Glutamatergic neuron (in vitro differentiated cells): ENCODE data around the gene SLC38A10. TPM values are rescaled to one million over a fixed set of nuclear protein-coding genes. Genes with fewer than 3 reads are reported as not detected.
A peak's percentile ranks its signal among the peaks of the same experiment; 100 is the strongest.

Source experiments
- DNase-seq: peaks from one replicate; pipeline ENCODE4 v3.0.0; 2022
- H3K27ac Mint-ChIP-seq: one replicate; pipeline ENCODE4 v1.8.0; 2020; ENCODE audit warnings: mild to moderate bottlenecking, mixed read lengths, inconsistent platforms; ENCODE audit not compliant: unreplicated experiment
- H3K27me3 Mint-ChIP-seq: one replicate; pipeline ENCODE4 v1.8.0; 2020; ENCODE audit warnings: mild to moderate bottlenecking, moderate library complexity, mixed read lengths, inconsistent platforms; ENCODE audit not compliant: unreplicated experiment
- H3K36me3 Mint-ChIP-seq: one replicate; pipeline ENCODE4 v1.8.0; 2020; ENCODE audit warnings: mild to moderate bottlenecking, mixed read lengths, inconsistent platforms; ENCODE audit not compliant: unreplicated experiment
- H3K4me1 Mint-ChIP-seq: one replicate; pipeline ENCODE4 v1.8.0; 2020; ENCODE audit warnings: mild to moderate bottlenecking, low read depth, mixed read lengths, inconsistent platforms; ENCODE audit not compliant: unreplicated experiment
- H3K4me3 Mint-ChIP-seq: one replicate; pipeline ENCODE4 v1.8.0; 2020; ENCODE audit warnings: mild to moderate bottlenecking, mixed read lengths, inconsistent platforms; ENCODE audit not compliant: unreplicated experiment
- H3K9me3 Mint-ChIP-seq: one replicate; pipeline ENCODE4 v1.8.0; 2020; ENCODE audit warnings: mild to moderate bottlenecking, moderate library complexity, mixed read lengths, inconsistent platforms; ENCODE audit not compliant: unreplicated experiment
- CTCF ChIP-seq: fragments of 200-600 bp; sonication (generic); IDR thresholded peaks from one replicate; pipeline ENCODE4 v1.5.0; 2021; ENCODE audit not compliant: partially characterized antibody, unreplicated experiment
- total RNA-seq: library from RNA; stranded (reverse); fragmentation: NEBNext Ultra II Directional; extraction: Animal tissue kit (Norgen Biotek cat#: 25700); gene quantifications from one replicate; pipeline ENCODE4 v1.2.1, GENCODE V29; 2021; ENCODE audit not compliant: unreplicated experiment

Gene SLC38A10
- total RNA-seq, 1 donor from 2014 or later: 92.4 TPM

DNA sequence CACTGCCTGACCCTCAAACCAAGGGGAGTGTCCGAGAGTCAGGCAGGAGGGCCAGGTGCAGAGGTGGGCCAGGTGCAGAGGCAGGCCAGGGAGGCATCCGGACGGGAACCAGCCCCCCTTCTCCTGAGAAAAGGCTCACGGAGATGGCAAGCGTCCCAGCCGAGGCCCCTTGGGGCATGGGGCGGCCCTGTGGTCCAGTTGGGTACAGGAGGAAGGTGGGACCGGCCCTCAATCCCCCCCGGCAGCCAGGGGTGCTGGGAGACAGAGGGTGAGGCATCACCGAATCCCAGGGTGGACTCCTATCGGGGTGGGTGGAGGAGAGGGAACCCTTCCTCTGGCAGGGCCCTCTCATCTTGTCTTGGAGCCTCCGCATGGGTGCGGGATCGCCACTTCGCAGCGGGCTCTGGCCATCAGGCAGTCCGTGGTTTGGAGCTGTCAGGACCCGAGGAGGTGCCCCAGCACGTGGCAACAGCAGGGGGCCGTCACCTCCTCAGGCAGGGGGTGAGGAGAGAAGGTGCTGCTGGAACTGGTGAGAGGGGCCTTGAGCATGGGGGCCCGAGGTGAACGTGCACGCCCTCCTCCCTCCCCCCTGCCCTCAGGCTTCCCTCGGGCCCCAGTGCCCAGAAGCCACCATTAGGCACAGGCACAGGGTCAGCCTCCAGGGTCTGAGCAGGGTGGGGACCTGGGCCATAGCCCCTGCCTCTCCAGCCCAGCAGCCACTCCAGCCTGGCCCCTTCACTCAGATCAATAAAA lies 38.7 kb upstream of the SLC38A10 start:
- H3K27me3 Mint-ChIP-seq: peaks cover 9% of the 10 kb centered on the region
- H3K4me1 Mint-ChIP-seq: peaks cover 24% of the 10 kb centered on the region
- H3K9me3 Mint-ChIP-seq: peaks cover 10% of the 10 kb centered on the region
- H3K4me3 Mint-ChIP-seq: no peak overlapping the region
- DNase-seq: peak; percentile 23
- H3K27ac Mint-ChIP-seq: no peak overlapping the region
- TF ChIP-seq CTCF: no peak
- no peaks in the 10 kb centered on the region for H3K36me3 Mint-ChIP-seq

- peak overlapping the region; percentile 52 for H3K27ac Mint-ChIP-seq
- peak; percentile 24 for DNase-seq
- no peak for TF ChIP-seq CTCF
- H3K4me1 Mint-ChIP-seq: peaks cover 18% of the 10 kb centered on the region
- H3K36me3 Mint-ChIP-seq: no peaks in the 10 kb centered on the region
- H3K27me3 Mint-ChIP-seq: peaks cover 5% of the 10 kb centered on the region
- H3K9me3 Mint-ChIP-seq: peaks cover 10% of the 10 kb centered on the region
- peak overlapping the region; percentile 56 for H3K4me3 Mint-ChIP-seq
These were observed 37.9 kb upstream of the SLC38A10 start for GRCh38 chr17:81332914-81333528.

DNA sequence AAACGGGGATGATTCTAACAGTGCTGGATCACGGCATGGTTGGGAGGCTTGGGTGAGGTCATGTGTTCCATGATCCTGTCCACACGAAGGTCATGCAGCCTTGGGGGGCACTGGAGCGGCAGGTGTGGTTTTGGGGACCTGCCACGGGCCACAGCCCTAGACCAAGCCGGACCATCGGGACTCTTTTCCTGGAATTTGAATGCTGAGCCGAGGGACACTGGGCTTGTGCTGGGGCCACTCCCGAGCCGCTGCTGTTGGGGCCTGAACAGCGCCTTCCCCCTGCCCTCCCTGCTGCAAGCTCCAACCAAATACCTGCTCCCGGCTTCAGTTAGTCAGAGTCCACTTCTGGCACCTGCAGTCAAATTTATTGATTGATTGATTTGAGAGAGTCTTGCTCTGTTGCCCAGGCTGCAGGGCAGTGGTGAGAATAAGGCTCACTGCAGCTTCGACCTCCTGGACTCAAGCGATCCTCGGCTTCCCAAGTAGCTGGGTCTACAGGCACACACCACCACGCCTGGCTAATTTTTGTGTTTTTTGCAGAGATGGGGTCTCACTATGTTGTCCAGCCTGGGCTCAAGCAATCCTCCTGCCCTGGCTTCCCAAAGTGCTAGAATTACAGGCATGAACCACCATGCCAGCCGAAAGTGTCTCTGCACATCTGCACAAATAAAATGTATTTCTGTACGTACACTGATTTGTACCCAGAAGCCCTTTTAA lies 37.2 kb upstream of the SLC38A10 start:
- Mint-ChIP-seq H3K4me1 (peaks cover 18% of the 10 kb centered on the region), H3K27me3 (peaks cover 5% of the 10 kb centered on the region), H3K4me3 (peak overlapping the region; percentile 56), H3K27ac (peak overlapping the region; percentile 52), H3K9me3 (peaks cover 9% of the 10 kb centered on the region), H3K36me3 (no peaks in the 10 kb centered on the region)
- no peak for TF ChIP-seq CTCF
- DNase-seq: no peak

- peak overlapping the region; percentile 52 for H3K27ac Mint-ChIP-seq
- peaks cover 5% of the 10 kb centered on the region for H3K27me3 Mint-ChIP-seq
- H3K36me3 Mint-ChIP-seq: no peaks in the 10 kb centered on the region
- peaks cover 18% of the 10 kb centered on the region for H3K4me1 Mint-ChIP-seq
- no peak for TF ChIP-seq CTCF
- H3K9me3 Mint-ChIP-seq: peaks cover 9% of the 10 kb centered on the region
- peak; percentile 41 for DNase-seq
- no peak overlapping the region for H3K4me3 Mint-ChIP-seq
These were observed 36.5 kb upstream of the SLC38A10 start for GRCh38 chr17:81331527-81332043.
